Kidney (tissue), 14 donors: ENCODE data around the gene SLC15A4. TPM values are rescaled to one million over a fixed set of nuclear protein-coding genes. Genes with fewer than 3 reads are reported as not detected.

ENCODE experiments used
- DNase-seq, 5 donors: peaks; one replicate each; pipeline ENCODE4 v3.0.0-alpha.2; 2013 to 2020
- FAIRE-seq: peaks from 2 replicates; lab custom pipeline; 2012; peaks lifted over from hg19 to GRCh38; lab: Jason Lieb, UNC
- H3K27ac ChIP-seq, 2 donors: one replicate each; pipeline ENCODE4 v1.7.0; 2013; ENCODE audit warnings: low read depth in 2 of 2, low read length in 2 of 2, inconsistent platforms in 1 of 2
- H3K27me3 ChIP-seq: one replicate; pipeline ENCODE4 v1.7.1; 2013; ENCODE audit warnings: low read length, inconsistent platforms; ENCODE audit not compliant: control insufficient read depth, insufficient read depth
- H3K36me3 ChIP-seq, 3 donors: one replicate each; pipeline versions ENCODE4 v1.7.0 to v1.7.1; 2013; ENCODE audit warnings: low read length in 3 of 3, control low read depth in 1 of 3, inconsistent platforms in 1 of 3; ENCODE audit not compliant: insufficient read depth in 3 of 3, control insufficient read depth in 2 of 3
- H3K4me1 ChIP-seq, 3 donors: one replicate each; pipeline versions ENCODE4 v1.7.0 to v1.7.1; 2013; ENCODE audit warnings: low read length in 3 of 3, inconsistent platforms in 1 of 3, low read depth in 1 of 3; ENCODE audit not compliant: control insufficient read depth in 2 of 3, insufficient read depth in 2 of 3
- H3K4me3 ChIP-seq, 3 donors: one replicate each; pipeline versions ENCODE4 v1.7.0 to v1.8.1; 2013; ENCODE audit warnings: low read length in 3 of 3, control low read depth in 1 of 3, inconsistent platforms in 1 of 3
- H3K9ac ChIP-seq, 3 donors: one replicate each; pipeline versions ENCODE4 v1.7.0 to v1.7.1; 2013; ENCODE audit warnings: low read length in 3 of 3, control low read depth in 1 of 3, inconsistent platforms in 1 of 3
- H3K9me3 ChIP-seq, 3 donors: one replicate each; pipeline versions ENCODE4 v1.7.0 to v1.7.1; 2013; ENCODE audit warnings: low read length in 3 of 3, control low read depth in 1 of 3, inconsistent platforms in 1 of 3; ENCODE audit not compliant: control insufficient read depth in 2 of 3, insufficient read depth in 1 of 3
- CTCF ChIP-seq: IDR thresholded peaks from 3 replicates; pipeline ENCODE4 v1.5.1; 2012; ENCODE audit warnings: mild to moderate bottlenecking, moderate library complexity, borderline replicate concordance; ENCODE audit not compliant: insufficient read depth; ENCODE audit errors: extremely low read depth
- intact Hi-C: fragments of 100-400 bp; cut with DNase I; formaldehyde crosslinking; loops from one replicate; pipeline ENCODE4 v1.11.1; 2022
- polyA plus RNA-seq: library from polyadenylated mRNA; stranded (reverse); fragments of 350-450 nt; fragmentation: Illumina TruSeq; extraction: RNeasy Lipid Tissue Mini Kit (QIAGEN cat#74804); gene quantifications from one replicate; pipeline ENCODE4 v1.2.3, GENCODE V29; 2014; ENCODE audit warnings: low read depth, low replicate concordance; ENCODE audit not compliant: insufficient read depth
- total RNA-seq: library from RNA; stranded (reverse); fragmentation: NEBNext Ultra II Directional; extraction: Animal tissue kit (Norgen Biotek cat#: 25700); gene quantifications from one replicate; pipeline ENCODE4 v1.2.1, GENCODE V29; 2021
- donor health status: control.
- donor health status: control.
- donor health status: control.
- donor health status: control.
- donor health status: control.
- donor health status: DM: yes; HTN: yes; CAD: no.
- donor health status: Normal renal cell carcinoma (clear cell type).

Gene SLC15A4
- total and polyA plus RNA-seq, 2 donors from 2014 or later = 11.3 to 32.4 TPM

- TF ChIP-seq CTCF = no peak
- H3K4me1 ChIP-seq = peaks cover 0 to 7% (median 0%) of the 10 kb centered on the region in 3 donors
- H3K36me3 ChIP-seq = no peaks in the 10 kb centered on the region
- intact Hi-C loops = no loop called here
- DNase-seq = no peak
- H3K9ac ChIP-seq = no peak overlapping the region
- no peak overlapping the region for H3K27ac ChIP-seq
- no peak overlapping the region for H3K4me3 ChIP-seq
- no peak for FAIRE-seq
- peaks cover 0 to 5% (median 0%) of the 10 kb centered on the region in 3 donors for H3K9me3 ChIP-seq
- H3K27me3 ChIP-seq = no peaks in the 10 kb centered on the region
These were observed 2.1 kb upstream of the SLC15A4 start for GRCh38 chr12:128825835-128826234.

- peak in 4 of 5 donors; percentile 51 to 85 (median 72) for DNase-seq
- no peak for FAIRE-seq
- H3K4me1 ChIP-seq = peaks cover 0 to 10% (median 0%) of the 10 kb centered on the region in 3 donors
These were observed 392 bp downstream of the SLC15A4 start for GRCh38 chr12:128823216-128823915.

GRCh38 chr12:128820723-128821432 is 2.9 kb downstream of the SLC15A4 start:
- no peaks in the 10 kb centered on the region for H3K27me3 ChIP-seq
- H3K9me3 ChIP-seq = no peaks in the 10 kb centered on the region
- no peak overlapping the region for H3K27ac ChIP-seq
- H3K36me3 ChIP-seq = peaks cover 0 to 2% (median 0%) of the 10 kb centered on the region in 3 donors
- FAIRE-seq (no peak), DNase-seq (no peak)
- intact Hi-C loops = no loop called here
- peaks cover 0 to 16% (median 0%) of the 10 kb centered on the region in 3 donors for H3K4me1 ChIP-seq
- no peak for TF ChIP-seq CTCF
- H3K9ac ChIP-seq = no peak overlapping the region
- no peak overlapping the region for H3K4me3 ChIP-seq

More at GRCh38 chr12:128823216-128823915, 392 bp downstream of the SLC15A4 start:
- Histone ChIP-seq H3K36me3 (peaks cover 0 to 2% (median 0%) of the 10 kb centered on the region in 3 donors), H3K27ac (peak overlapping the region; percentile 52 to 85), H3K27me3 (no peaks in the 10 kb centered on the region), H3K4me3 (peak overlapping the region; percentile 57 to 76 (median 66)), H3K9me3 (peaks cover 0 to 5% (median 0%) of the 10 kb centered on the region in 3 donors), H3K9ac (peak overlapping the region; percentile 30 to 67 (median 65))
- intact Hi-C loops = no loop called here
- no peak for TF ChIP-seq CTCF
